Measurements from ENCODE around the gene INTS15.

The INTS15 gene

GRCh38 chr7:6589829-6590644 lies at the start of gene INTS15:
Gene INTS15 (plus strand): TSS chr7:6590021. CDS start chr7:6590284, 263 bp downstream.
- peak; percentile 85 for DNase-seq

- no peak for DNase-seq
Observed at GRCh38 chr7:6542368-6542767, 47.5 kb upstream of the INTS15 start.

- DNase-seq: peak; percentile 17
Observed at GRCh38 chr7:6545398-6546126, 44.3 kb upstream of the INTS15 start.

GRCh38 chr7:6546498-6547251 lies 43.1 kb upstream of the INTS15 start:
- no peak for DNase-seq

GRCh38 chr7:6547400-6547799 lies 42.4 kb upstream of the INTS15 start:
- DNase-seq: no peak

- DNase-seq: no peak
Observed at GRCh38 chr7:6551016-6551511, 38.8 kb upstream of the INTS15 start, which contains the start of gene GRID2IP. Gene GRID2IP (minus strand): TSS chr7:6551461. CDS start chr7:6551436, 25 bp downstream.

- no peak for DNase-seq
Observed at GRCh38 chr7:6553448-6554044, 36.3 kb upstream of the INTS15 start.

- DNase-seq: peak; percentile 16
Observed at GRCh38 chr7:6554848-6555247, 35.0 kb upstream of the INTS15 start.

- DNase-seq: no peak
Observed at GRCh38 chr7:6556196-6556595, 33.6 kb upstream of the INTS15 start.

GRCh38 chr7:6558837-6559236 lies 31.0 kb upstream of the INTS15 start:
- peak; percentile 25 for DNase-seq

GRCh38 chr7:6559896-6560295 lies 29.9 kb upstream of the INTS15 start:
- no peak for DNase-seq

GRCh38 chr7:6562106-6562505 lies 27.7 kb upstream of the INTS15 start:
- no peak for DNase-seq

- no peak for DNase-seq
Observed at GRCh38 chr7:6563936-6564770, 25.7 kb upstream of the INTS15 start.

GRCh38 chr7:6565655-6566054 lies 24.2 kb upstream of the INTS15 start:
- DNase-seq: no peak

- no peak for DNase-seq
Observed at GRCh38 chr7:6567886-6568285, 21.9 kb upstream of the INTS15 start.

GRCh38 chr7:6571160-6571779 lies 18.6 kb upstream of the INTS15 start:
- DNase-seq: no peak

- no peak for DNase-seq
Observed at GRCh38 chr7:6575281-6576023, 14.4 kb upstream of the INTS15 start.

- no peak for DNase-seq
Observed at GRCh38 chr7:6576024-6576866, 13.6 kb upstream of the INTS15 start.

GRCh38 chr7:6576867-6577368 lies 12.9 kb upstream of the INTS15 start:
- peak; percentile 16 for DNase-seq

Data from CD4-positive, alpha-beta T cell treated with Interleukin-6 for 4 hours (primary cell).